ENCODE data around the gene HOXB1.

GRCh38 chr17:48530208-48530886 lies 464 bp downstream of the HOXB1 start:
- no peak for TF ChIP-seq CTCF (IDR thresholded peaks at IDR 0.05; ENCODE audit: borderline replicate concordance, extremely low read depth, low read length, poor library complexity, severe bottlenecking)
- no peak for TF ChIP-seq EZH2 (IDR thresholded peaks at IDR 0.05; ENCODE audit: borderline replicate concordance, low read depth, low read length, severe bottlenecking)

Measured in DND-41 (cell line).